Measurements from ENCODE around the gene KCNQ1OT1. TPM values are rescaled to one million over a fixed set of nuclear protein-coding genes. Genes with fewer than 3 reads are reported as not detected.

Gene KCNQ1OT1
- total and polyA plus RNA-seq, 12 donors, result 0.01 to 0.73 (median 0.43) TPM

DNA sequence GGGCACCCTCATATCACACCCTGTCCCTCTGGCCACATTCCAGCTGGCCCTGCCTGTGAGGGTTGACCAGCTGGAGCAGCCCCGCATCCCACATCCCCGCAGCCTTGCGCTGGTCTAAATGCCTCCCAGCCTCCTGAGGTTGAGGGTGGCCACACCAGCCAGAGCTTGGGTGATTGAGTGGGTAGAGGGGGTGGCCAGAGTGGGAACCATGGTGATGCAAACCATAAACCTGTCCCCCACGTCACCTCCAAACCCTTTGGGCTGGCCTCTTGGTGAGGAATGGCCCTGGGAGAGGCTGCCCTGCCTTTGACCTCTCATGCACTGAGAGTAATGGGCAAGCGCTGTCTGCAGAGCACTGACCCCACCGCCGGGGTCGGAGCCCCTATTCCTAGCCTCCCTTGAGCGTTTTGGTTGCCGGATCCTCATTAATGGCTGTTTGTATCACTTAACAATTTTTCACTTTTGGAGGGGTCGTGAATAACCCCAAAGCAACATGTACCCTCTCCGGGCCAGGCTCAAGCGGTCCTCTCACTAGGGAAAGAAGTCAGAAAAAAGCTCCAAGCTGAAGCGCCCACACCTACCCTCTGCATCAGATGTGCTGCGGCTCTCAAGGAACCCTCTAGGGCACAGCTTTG, 16.0 kb upstream of the KCNQ1OT1 start:
- Histone ChIP-seq H3K4me1 (peaks cover 0 to 12% (median 0%) of the 10 kb centered on the region in 9 donors), H3K36me3 (no peaks in the 10 kb centered on the region), H3K27ac (no peak overlapping the region), H3K9me3 (peaks cover 0 to 2% (median 0%) of the 10 kb centered on the region in 11 donors), H3K4me3 (no peak overlapping the region), H3K27me3 (no peaks in the 10 kb centered on the region)
- DNase-seq (peak in 1 of 2 donors; percentile 12), ATAC-seq (peak in 1 of 8 donors; percentile 4)
- WGBS, 2 donors, result 94% methylated on average over 15 of the region's 15 CpGs
- intact Hi-C loops (cut with DNase I), result no loop called here
- no peak for TF ChIP-seq CTCF (IDR thresholded peaks at IDR 0.05)

DNA sequence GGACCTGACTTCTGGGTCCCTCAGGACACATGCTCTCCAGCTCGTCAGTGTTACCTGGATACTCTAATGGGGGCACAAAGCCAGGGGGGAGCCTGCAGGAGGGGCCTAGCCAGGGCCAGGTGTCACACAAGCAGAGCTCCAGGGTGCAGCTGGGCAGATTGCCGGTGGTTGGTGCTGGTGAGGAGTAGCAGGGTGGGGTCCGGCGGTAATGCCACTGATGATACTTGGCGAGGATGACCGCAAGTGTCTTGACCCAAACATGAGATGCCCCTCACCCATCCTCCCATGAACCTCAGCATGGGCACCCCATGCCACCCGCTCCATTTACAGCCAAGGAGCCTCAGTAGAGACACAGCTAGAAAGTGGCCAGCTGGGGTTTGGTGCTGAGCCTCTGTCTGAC, 15.1 kb upstream of the KCNQ1OT1 start:
- 98% methylated on average over 7 of the region's 7 CpGs for WGBS, 2 donors
- no peak for DNase-seq

GRCh38 chr11:2714463-2714800, 14.6 kb upstream of the KCNQ1OT1 start:
- 96 to 98% methylated on average over 9 of the region's 9 CpGs for WGBS, 2 donors

More for the DNA sequence above, 15.1 kb upstream of the KCNQ1OT1 start:
- intact Hi-C loops (cut with DNase I), result no loop called here
- no peak overlapping the region for H3K27ac ChIP-seq
- H3K9me3 ChIP-seq, result peaks cover 0 to 12% (median 0%) of the 10 kb centered on the region in 11 donors
- no peak for TF ChIP-seq CTCF (IDR thresholded peaks at IDR 0.05)
- no peak overlapping the region for H3K4me3 ChIP-seq
- H3K36me3 ChIP-seq, result no peaks in the 10 kb centered on the region
- peaks cover 0 to 12% (median 0%) of the 10 kb centered on the region in 9 donors for H3K4me1 ChIP-seq
- ATAC-seq, result no peak
- no peaks in the 10 kb centered on the region for H3K27me3 ChIP-seq

More at GRCh38 chr11:2714463-2714800, 14.6 kb upstream of the KCNQ1OT1 start:
- intact Hi-C loops (cut with DNase I), result no loop called here
- Histone ChIP-seq H3K27me3 (no peaks in the 10 kb centered on the region), H3K4me3 (no peak overlapping the region), H3K27ac (no peak overlapping the region), H3K36me3 (no peaks in the 10 kb centered on the region), H3K9me3 (peaks cover 0 to 12% (median 0%) of the 10 kb centered on the region in 11 donors), H3K4me1 (peaks cover 0 to 12% (median 0%) of the 10 kb centered on the region in 9 donors)
- TF ChIP-seq CTCF (IDR thresholded peaks at IDR 0.05), result no peak
- peak in 1 of 2 donors; percentile 3 for DNase-seq
- no peak for ATAC-seq

All from heart right ventricle (tissue), 16 donors.